PFSK-1 (cell line): ENCODE measurements around the gene HECA. TPM values are rescaled to one million over a fixed set of nuclear protein-coding genes. Genes with fewer than 3 reads are reported as not detected.

Experiments
- FOXP2 ChIP-seq: optimal IDR thresholded peaks from 2 replicates; pipeline ENCODE3; 2011; ENCODE audit warnings: borderline replicate concordance, control low read depth, inconsistent platforms; ENCODE audit not compliant: insufficient read depth; ENCODE audit errors: extremely low read length, extremely low read depth
- POLR2AphosphoS5 ChIP-seq: IDR thresholded peaks from 2 replicates; pipeline ENCODE4 v1.6.1; 2012; ENCODE audit warnings: low read depth, mild to moderate bottlenecking, control low read depth, low read length, moderate library complexity
- SIN3A ChIP-seq: IDR thresholded peaks from 2 replicates; pipeline ENCODE4 v1.6.1; 2012; ENCODE audit warnings: mild to moderate bottlenecking, low read length, moderate library complexity, borderline replicate concordance; ENCODE audit not compliant: insufficient read depth
- TAF1 ChIP-seq: IDR thresholded peaks from 2 replicates; pipeline ENCODE4 v1.6.1; 2012; ENCODE audit warnings: low read length, control low read depth, borderline replicate concordance; ENCODE audit not compliant: insufficient read depth
- polyA plus RNA-seq: library from polyadenylated mRNA; unstranded; fragments of >200 nt; gene quantifications from one replicate; pipeline ENCODE4 v1.2.1, GENCODE V29; 2012; ENCODE audit warnings: low read depth, missing spikeins; ENCODE audit not compliant: insufficient read length
- TF ChIP-seq, protein P1 (sequence below), 2 experiments: IDR thresholded peaks; 2 replicates each; pipeline versions ENCODE4 v1.6.1 to v1.8.0; 2011 to 2012; ENCODE audit warnings: low read depth in 2 of 2, low read length in 2 of 2, control low read depth in 1 of 2, inconsistent platforms in 1 of 2, mild to moderate bottlenecking in 1 of 2, moderate library complexity in 1 of 2; ENCODE audit not compliant: insufficient read depth in 1 of 2

HECA gene
- 2.6 TPM for polyA plus RNA-seq

DNA sequence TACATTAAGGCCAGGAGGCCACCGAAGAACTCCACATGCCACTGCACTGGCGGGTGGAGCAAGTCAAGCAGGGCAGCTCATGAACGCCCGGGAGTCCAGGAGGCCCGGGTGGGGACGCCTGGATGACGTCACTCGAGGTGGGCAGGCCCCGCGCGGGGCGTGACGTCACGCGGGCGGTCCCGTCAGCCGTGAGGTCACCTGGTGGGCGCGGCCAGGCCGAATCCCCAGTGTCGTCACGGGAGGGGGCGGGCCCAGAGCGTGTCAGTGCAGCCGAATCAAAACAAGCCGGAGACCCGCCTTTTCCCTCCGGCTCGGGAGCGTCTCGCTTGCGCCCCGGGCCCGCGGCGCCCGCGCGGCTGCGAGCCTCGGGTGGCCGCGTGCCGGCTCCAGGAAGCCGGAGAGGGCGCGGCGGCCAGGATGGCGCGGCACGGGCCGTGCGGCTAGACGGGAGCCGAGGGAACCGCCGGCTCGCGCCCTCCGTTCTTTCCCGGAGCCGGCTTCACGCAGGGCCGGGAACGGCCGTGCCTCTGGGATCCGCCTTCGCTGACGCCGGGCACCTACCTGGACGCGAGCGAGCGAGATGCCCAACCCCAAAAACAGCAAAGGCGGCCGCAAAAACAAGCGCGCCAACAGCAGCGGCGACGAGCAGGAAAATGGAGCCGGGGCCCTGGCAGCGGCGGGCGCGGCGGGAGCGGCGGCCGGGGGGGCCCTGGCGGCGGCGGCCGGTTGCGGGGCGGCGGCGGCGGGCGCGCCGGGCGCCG lies at the start of gene HECA:
HECA (plus strand) TSS at position 264 of the 761 bp plus-strand sequence; CDS start at position 581, 317 bp downstream.
- TF ChIP-seq, protein P1, sequence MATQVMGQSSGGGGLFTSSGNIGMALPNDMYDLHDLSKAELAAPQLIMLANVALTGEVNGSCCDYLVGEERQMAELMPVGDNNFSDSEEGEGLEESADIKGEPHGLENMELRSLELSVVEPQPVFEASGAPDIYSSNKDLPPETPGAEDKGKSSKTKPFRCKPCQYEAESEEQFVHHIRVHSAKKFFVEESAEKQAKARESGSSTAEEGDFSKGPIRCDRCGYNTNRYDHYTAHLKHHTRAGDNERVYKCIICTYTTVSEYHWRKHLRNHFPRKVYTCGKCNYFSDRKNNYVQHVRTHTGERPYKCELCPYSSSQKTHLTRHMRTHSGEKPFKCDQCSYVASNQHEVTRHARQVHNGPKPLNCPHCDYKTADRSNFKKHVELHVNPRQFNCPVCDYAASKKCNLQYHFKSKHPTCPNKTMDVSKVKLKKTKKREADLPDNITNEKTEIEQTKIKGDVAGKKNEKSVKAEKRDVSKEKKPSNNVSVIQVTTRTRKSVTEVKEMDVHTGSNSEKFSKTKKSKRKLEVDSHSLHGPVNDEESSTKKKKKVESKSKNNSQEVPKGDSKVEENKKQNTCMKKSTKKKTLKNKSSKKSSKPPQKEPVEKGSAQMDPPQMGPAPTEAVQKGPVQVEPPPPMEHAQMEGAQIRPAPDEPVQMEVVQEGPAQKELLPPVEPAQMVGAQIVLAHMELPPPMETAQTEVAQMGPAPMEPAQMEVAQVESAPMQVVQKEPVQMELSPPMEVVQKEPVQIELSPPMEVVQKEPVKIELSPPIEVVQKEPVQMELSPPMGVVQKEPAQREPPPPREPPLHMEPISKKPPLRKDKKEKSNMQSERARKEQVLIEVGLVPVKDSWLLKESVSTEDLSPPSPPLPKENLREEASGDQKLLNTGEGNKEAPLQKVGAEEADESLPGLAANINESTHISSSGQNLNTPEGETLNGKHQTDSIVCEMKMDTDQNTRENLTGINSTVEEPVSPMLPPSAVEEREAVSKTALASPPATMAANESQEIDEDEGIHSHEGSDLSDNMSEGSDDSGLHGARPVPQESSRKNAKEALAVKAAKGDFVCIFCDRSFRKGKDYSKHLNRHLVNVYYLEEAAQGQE (IDR thresholded peaks at IDR 0.05; ENCODE audit: insufficient read depth in 1 of 2, low read depth in 2 of 2, low read length in 2 of 2) = no peak
- TF ChIP-seq FOXP2 = peak; percentile 90

GRCh38 chr6:139091826-139092225 lies 43.1 kb upstream of the HECA start:
- no peak for TF ChIP-seq POLR2AphosphoS5
- TF ChIP-seq TAF1 = no peak
- TF ChIP-seq FOXP2 = no peak
- TF ChIP-seq, protein P1 (IDR thresholded peaks at IDR 0.05; ENCODE audit: insufficient read depth in 1 of 2, low read depth in 2 of 2, low read length in 2 of 2) = no peak
- TF ChIP-seq SIN3A = no peak

- no peak for TF ChIP-seq POLR2AphosphoS5
- TF ChIP-seq, protein P1 (IDR thresholded peaks at IDR 0.05; ENCODE audit: insufficient read depth in 1 of 2, low read depth in 2 of 2, low read length in 2 of 2) = no peak
- no peak for TF ChIP-seq SIN3A
- TF ChIP-seq FOXP2 = no peak
- no peak for TF ChIP-seq TAF1
These were observed 34.9 kb upstream of the HECA start for GRCh38 chr6:139099984-139100383.

DNA sequence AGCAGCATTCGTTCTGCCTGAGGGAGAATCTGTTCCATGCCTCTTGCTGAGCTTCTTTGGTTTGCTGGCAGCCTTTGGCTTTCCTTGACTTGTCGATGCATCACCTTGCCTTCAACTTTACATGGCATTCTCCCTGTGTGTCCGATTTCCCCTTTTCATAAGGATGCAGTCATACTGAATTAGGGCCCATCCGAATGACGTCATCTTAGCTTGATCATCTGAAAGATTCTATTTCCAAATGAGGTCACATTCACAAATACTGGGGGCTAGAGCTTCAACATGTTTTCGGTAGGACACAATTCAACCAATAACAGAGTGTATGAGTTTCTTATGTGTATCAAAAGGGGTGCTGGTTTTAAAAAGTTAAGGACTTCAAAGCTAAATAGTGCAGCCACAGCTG lies 27.8 kb upstream of the HECA start:
- TF ChIP-seq FOXP2 (no peak), TAF1 (no peak), POLR2AphosphoS5 (no peak), SIN3A (no peak)
- TF ChIP-seq, protein P1 (IDR thresholded peaks at IDR 0.05; ENCODE audit: insufficient read depth in 1 of 2, low read depth in 2 of 2, low read length in 2 of 2) = no peak

- TF ChIP-seq TAF1 (no peak), SIN3A (no peak), FOXP2 (no peak), POLR2AphosphoS5 (no peak)
- TF ChIP-seq, protein P1 (IDR thresholded peaks at IDR 0.05; ENCODE audit: insufficient read depth in 1 of 2, low read depth in 2 of 2, low read length in 2 of 2) = no peak
These were observed 26.5 kb upstream of the HECA start for GRCh38 chr6:139108378-139108777.
